ENCODE measurements around the gene JARID2. TPM values are rescaled to one million over a fixed set of nuclear protein-coding genes. Genes with fewer than 3 reads are reported as not detected.

The JARID2 gene
- total RNA-seq, 4 donors from 2014 or later: 12.1 to 33.8 (median 17.0) TPM

- H3K9me3 ChIP-seq: no peaks in the 10 kb centered on the region
- no peak overlapping the region for H3K4me3 ChIP-seq
- H3K27me3 ChIP-seq: no peaks in the 10 kb centered on the region
- TF ChIP-seq POLR2A (IDR thresholded peaks at IDR 0.05): no peak
- TF ChIP-seq CTCF (IDR thresholded peaks at IDR 0.05): no peak
- H3K27ac ChIP-seq: no peak overlapping the region
- H3K4me1 ChIP-seq: no peaks in the 10 kb centered on the region
- H3K36me3 ChIP-seq: peaks cover 0 to 5% (median 0%) of the 10 kb centered on the region in 3 donors
- no peak for DNase-seq
Measured at GRCh38 chr6:15378866-15379265, 133.0 kb downstream of the JARID2 start.

- Histone ChIP-seq H3K4me3 (no peak overlapping the region), H3K36me3 (no peaks in the 10 kb centered on the region), H3K27ac (no peak overlapping the region), H3K27me3 (no peaks in the 10 kb centered on the region), H3K9me3 (no peaks in the 10 kb centered on the region), H3K4me1 (peaks cover 0 to 4% (median 0%) of the 10 kb centered on the region in 4 donors)
- no peak for DNase-seq
- TF ChIP-seq CTCF (IDR thresholded peaks at IDR 0.05) (no peak), POLR2A (IDR thresholded peaks at IDR 0.05) (no peak)
Measured at GRCh38 chr6:15380351-15380750, 134.5 kb downstream of the JARID2 start.

GRCh38 chr6:15382089-15382488 is 136.2 kb downstream of the JARID2 start:
- DNase-seq: no peak
- Histone ChIP-seq H3K9me3 (no peaks in the 10 kb centered on the region), H3K4me3 (no peak overlapping the region), H3K4me1 (peaks cover 0 to 4% (median 0%) of the 10 kb centered on the region in 4 donors), H3K27ac (no peak overlapping the region), H3K36me3 (no peaks in the 10 kb centered on the region), H3K27me3 (no peaks in the 10 kb centered on the region)
- TF ChIP-seq CTCF (IDR thresholded peaks at IDR 0.05): no peak
- no peak for TF ChIP-seq POLR2A (IDR thresholded peaks at IDR 0.05)

GRCh38 chr6:15382712-15383111 is 136.8 kb downstream of the JARID2 start:
- Histone ChIP-seq H3K36me3 (no peaks in the 10 kb centered on the region), H3K9me3 (no peaks in the 10 kb centered on the region), H3K27me3 (no peaks in the 10 kb centered on the region), H3K4me1 (peaks cover 0 to 4% (median 0%) of the 10 kb centered on the region in 4 donors), H3K4me3 (no peak overlapping the region), H3K27ac (no peak overlapping the region)
- no peak for DNase-seq
- TF ChIP-seq CTCF (IDR thresholded peaks at IDR 0.05): no peak
- TF ChIP-seq POLR2A (IDR thresholded peaks at IDR 0.05): no peak

GRCh38 chr6:15384901-15385300 is 139.0 kb downstream of the JARID2 start:
- no peaks in the 10 kb centered on the region for H3K36me3 ChIP-seq
- no peaks in the 10 kb centered on the region for H3K9me3 ChIP-seq
- no peak for TF ChIP-seq CTCF (IDR thresholded peaks at IDR 0.05)
- TF ChIP-seq POLR2A (IDR thresholded peaks at IDR 0.05): no peak
- DNase-seq: no peak
- no peak overlapping the region for H3K4me3 ChIP-seq
- peaks cover 0 to 16% (median under 1%) of the 10 kb centered on the region in 4 donors for H3K4me1 ChIP-seq
- no peak overlapping the region for H3K27ac ChIP-seq
- H3K27me3 ChIP-seq: no peaks in the 10 kb centered on the region

- no peak overlapping the region for H3K4me3 ChIP-seq
- H3K4me1 ChIP-seq: peaks cover 0 to 22% (median 4%) of the 10 kb centered on the region in 4 donors
- H3K27me3 ChIP-seq: no peaks in the 10 kb centered on the region
- DNase-seq: no peak
- no peak overlapping the region for H3K27ac ChIP-seq
- no peaks in the 10 kb centered on the region for H3K36me3 ChIP-seq
- no peaks in the 10 kb centered on the region for H3K9me3 ChIP-seq
- no peak for TF ChIP-seq CTCF (IDR thresholded peaks at IDR 0.05)
- no peak for TF ChIP-seq POLR2A (IDR thresholded peaks at IDR 0.05)
Measured at GRCh38 chr6:15385521-15385920, 139.7 kb downstream of the JARID2 start.

Measured in Peyer's patch (tissue), 4 donors.